ENCODE data around the gene DAB2. TPM values are rescaled to one million over a fixed set of nuclear protein-coding genes. Genes with fewer than 3 reads are reported as not detected.

Gene DAB2
- total RNA-seq, 2 donors from 2014 or later: 12.3 to 23.8 TPM

GRCh38 chr5:39415201-39415600 lies 9.6 kb downstream of the DAB2 start:
- Histone ChIP-seq H3K9me3 (ENCODE audit: control insufficient read depth, low read length) (no peaks in the 10 kb centered on the region), H3K36me3 (ENCODE audit: control insufficient read depth, insufficient read depth, low read length) (no peaks in the 10 kb centered on the region), H3K9ac (ENCODE audit: extremely low read depth, low read length, poor library complexity, severe bottlenecking) (no peak overlapping the region), H3K4me3 (ENCODE audit: low read length) (no peak overlapping the region), H3K4me1 (ENCODE audit: control insufficient read depth, insufficient read depth, low read length) (no peaks in the 10 kb centered on the region), H3K27me3 (ENCODE audit: control insufficient read depth, insufficient read depth, low read length, poor library complexity, severe bottlenecking) (no peaks in the 10 kb centered on the region), H3K27ac (ENCODE audit: low read depth, low read length) (no peak overlapping the region)
- Mint-ChIP-seq H3K4me1 (peaks cover 9% of the 10 kb centered on the region), H3K27ac (no peak overlapping the region), H3K4me3 (no peak overlapping the region), H3K27me3 (ENCODE audit: insufficient read depth) (no peaks in the 10 kb centered on the region), H3K36me3 (ENCODE audit: low read depth) (no peaks in the 10 kb centered on the region), H3K9me3 (no peaks in the 10 kb centered on the region)
- WGBS, 2 experiments (ENCODE audit: insufficient coverage in 1 of 2, insufficient read length in 1 of 2): 91 to 95% methylated on average over 1 to 2 of the region's 2 CpGs
- no peak for TF ChIP-seq CTCF (conservative IDR thresholded peaks at IDR 0.05)
- no peak for DNase-seq

- H3K27me3 ChIP-seq (ENCODE audit: control insufficient read depth, insufficient read depth, low read length, poor library complexity, severe bottlenecking): no peaks in the 10 kb centered on the region
- no peaks in the 10 kb centered on the region for H3K9me3 ChIP-seq (ENCODE audit: control insufficient read depth, low read length)
- no peak overlapping the region for H3K27ac ChIP-seq (ENCODE audit: low read depth, low read length)
- no peak overlapping the region for H3K27ac Mint-ChIP-seq
- H3K36me3 Mint-ChIP-seq (ENCODE audit: low read depth): no peaks in the 10 kb centered on the region
- H3K4me3 ChIP-seq (ENCODE audit: low read length): no peak overlapping the region
- no peak overlapping the region for H3K9ac ChIP-seq (ENCODE audit: extremely low read depth, low read length, poor library complexity, severe bottlenecking)
- no peak for DNase-seq
- peaks cover 16% of the 10 kb centered on the region for H3K4me1 Mint-ChIP-seq
- no peaks in the 10 kb centered on the region for H3K36me3 ChIP-seq (ENCODE audit: control insufficient read depth, insufficient read depth, low read length)
- H3K27me3 Mint-ChIP-seq (ENCODE audit: insufficient read depth): no peaks in the 10 kb centered on the region
- no peaks in the 10 kb centered on the region for H3K9me3 Mint-ChIP-seq
- no peak for TF ChIP-seq CTCF (conservative IDR thresholded peaks at IDR 0.05)
- no peaks in the 10 kb centered on the region for H3K4me1 ChIP-seq (ENCODE audit: control insufficient read depth, insufficient read depth, low read length)
- H3K4me3 Mint-ChIP-seq: no peak overlapping the region
These were observed 10.4 kb downstream of the DAB2 start for GRCh38 chr5:39414426-39414825.

- H3K36me3 ChIP-seq (ENCODE audit: control insufficient read depth, insufficient read depth, low read length): no peaks in the 10 kb centered on the region
- no peak overlapping the region for H3K4me3 ChIP-seq (ENCODE audit: low read length)
- Mint-ChIP-seq H3K36me3 (ENCODE audit: low read depth) (no peaks in the 10 kb centered on the region), H3K27ac (no peak overlapping the region), H3K9me3 (no peaks in the 10 kb centered on the region), H3K4me1 (peaks cover 17% of the 10 kb centered on the region), H3K27me3 (ENCODE audit: insufficient read depth) (no peaks in the 10 kb centered on the region), H3K4me3 (no peak overlapping the region)
- DNase-seq: no peak
- H3K4me1 ChIP-seq (ENCODE audit: control insufficient read depth, insufficient read depth, low read length): no peaks in the 10 kb centered on the region
- no peak for TF ChIP-seq CTCF (conservative IDR thresholded peaks at IDR 0.05)
- H3K27ac ChIP-seq (ENCODE audit: low read depth, low read length): no peak overlapping the region
- H3K27me3 ChIP-seq (ENCODE audit: control insufficient read depth, insufficient read depth, low read length, poor library complexity, severe bottlenecking): no peaks in the 10 kb centered on the region
- H3K9me3 ChIP-seq (ENCODE audit: control insufficient read depth, low read length): no peaks in the 10 kb centered on the region
- no peak overlapping the region for H3K9ac ChIP-seq (ENCODE audit: extremely low read depth, low read length, poor library complexity, severe bottlenecking)
These were observed 11.0 kb downstream of the DAB2 start for GRCh38 chr5:39413771-39414170.
